GM18951 (cell line): ENCODE data around the gene TCF12.
"Not testable (repeated sequence)": the region's sequence is repeated elsewhere in the genome, so short reads cannot be mapped to it uniquely, and the experiment has no call there.

Source experiments
- POLR2A ChIP-seq: IDR thresholded peaks from 4 replicates; pipeline ENCODE4 v1.6.1; 2011; ENCODE audit warnings: mild to moderate bottlenecking; ENCODE audit not compliant: insufficient read length, insufficient read depth; ENCODE audit errors: extremely low read depth
- in situ Hi-C: fragments of 300-500 bp; cut with MboI; formaldehyde crosslinking; loops from one replicate; pipeline ENCODE4 v1.12.0; 2022; ENCODE audit warnings: low sequenced_read_pairs, mixed read lengths, inconsistent platforms; ENCODE audit not compliant: unreplicated experiment

The TCF12 gene

GRCh38 chr15:57134071-57134605 lies 215.7 kb downstream of the TCF12 start:
- no peak for TF ChIP-seq POLR2A
- in situ Hi-C loops, result no loop called here

GRCh38 chr15:57134851-57135250 lies 216.4 kb downstream of the TCF12 start:
- in situ Hi-C loops, result no loop called here
- TF ChIP-seq POLR2A, result no peak

- in situ Hi-C loops, result no loop called here
- TF ChIP-seq POLR2A, result no peak
These were observed 217.4 kb downstream of the TCF12 start for GRCh38 chr15:57135800-57136199.

GRCh38 chr15:57138349-57138788 lies 219.9 kb downstream of the TCF12 start:
- TF ChIP-seq POLR2A, result no peak
- in situ Hi-C loops, result no loop called here

GRCh38 chr15:57143511-57144078 lies 225.2 kb downstream of the TCF12 start:
- in situ Hi-C loops, result loop anchor here (10.0 kb wide), 2 partner anchors 319 to 391 kb away; no protein-coding TSS in a partner anchor
- TF ChIP-seq POLR2A, result no peak

- no peak for TF ChIP-seq POLR2A
- in situ Hi-C loops, result loop anchor here (10.0 kb wide), 2 partner anchors 320 to 390 kb away; no protein-coding TSS in a partner anchor
These were observed 226.0 kb downstream of the TCF12 start for GRCh38 chr15:57144448-57144847.

GRCh38 chr15:57146506-57147201 lies 228.2 kb downstream of the TCF12 start:
- no peak for TF ChIP-seq POLR2A
- in situ Hi-C loops, result loop anchor here (5.0 to 10.0 kb wide), 3 partner anchors 161 to 388 kb away; no protein-coding TSS in a partner anchor

GRCh38 chr15:57147621-57148020 lies 229.2 kb downstream of the TCF12 start:
- no peak for TF ChIP-seq POLR2A
- in situ Hi-C loops, result loop anchor here (5.0 to 10.0 kb wide), 3 partner anchors 160 to 387 kb away; no protein-coding TSS in a partner anchor

GRCh38 chr15:57148262-57148661 lies 229.8 kb downstream of the TCF12 start:
- no peak for TF ChIP-seq POLR2A
- in situ Hi-C loops, result loop anchor here (5.0 to 10.0 kb wide), 3 partner anchors 159 to 387 kb away; no protein-coding TSS in a partner anchor

GRCh38 chr15:57149196-57149595 lies 230.8 kb downstream of the TCF12 start:
- in situ Hi-C loops, result loop anchor here (5.0 to 10.0 kb wide), 3 partner anchors 158 to 386 kb away; no protein-coding TSS in a partner anchor
- no peak for TF ChIP-seq POLR2A

GRCh38 chr15:57150066-57150865 lies 231.8 kb downstream of the TCF12 start:
- TF ChIP-seq POLR2A, result no peak
- in situ Hi-C loops, result no loop called here

- in situ Hi-C loops, result not testable (repeated sequence)
These were observed 232.4 kb downstream of the TCF12 start for GRCh38 chr15:57150866-57151203.

GRCh38 chr15:57152133-57152532 lies 233.7 kb downstream of the TCF12 start:
- in situ Hi-C loops, result no loop called here
- no peak for TF ChIP-seq POLR2A
